ENCODE data around the gene DTD1.

Gene DTD1

DNA sequence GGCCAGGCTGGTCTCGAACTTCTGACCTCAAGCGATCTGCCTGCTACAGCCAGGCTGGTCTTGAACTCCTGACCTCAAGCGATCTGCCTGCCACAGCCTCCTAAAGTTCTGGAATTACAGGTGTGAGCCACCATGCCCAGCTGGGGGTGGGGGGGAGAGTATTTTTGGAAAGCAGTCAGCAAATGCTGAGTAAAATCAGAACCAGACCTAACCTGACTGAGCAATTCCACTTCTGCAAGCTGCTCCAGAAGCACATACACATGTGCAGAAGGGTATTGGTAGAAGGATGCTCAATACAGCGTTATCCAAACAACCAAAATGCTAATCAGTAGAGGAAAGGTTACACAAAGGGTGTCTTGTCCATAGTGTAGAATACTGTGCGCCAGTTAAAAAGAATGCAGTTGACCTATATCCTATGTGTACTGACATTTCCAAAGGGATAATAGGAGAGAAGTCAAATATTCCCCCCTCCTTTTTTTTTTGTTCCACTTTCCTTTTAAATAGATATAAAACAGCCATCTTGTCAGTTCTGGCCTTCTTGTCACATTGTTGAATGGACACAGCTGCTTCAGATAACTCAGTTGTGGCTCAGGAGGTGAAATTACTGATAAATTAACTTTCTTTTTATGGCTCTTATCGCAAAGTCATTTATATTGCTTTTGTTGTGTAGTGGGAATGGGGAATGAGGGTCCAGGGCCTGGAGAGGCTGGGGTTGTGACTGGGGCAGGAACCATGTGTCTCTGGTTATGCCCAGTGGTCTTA, 74.6 kb downstream of the DTD1 start:
- DNase-seq (no peak), ATAC-seq (no peak)

DNA sequence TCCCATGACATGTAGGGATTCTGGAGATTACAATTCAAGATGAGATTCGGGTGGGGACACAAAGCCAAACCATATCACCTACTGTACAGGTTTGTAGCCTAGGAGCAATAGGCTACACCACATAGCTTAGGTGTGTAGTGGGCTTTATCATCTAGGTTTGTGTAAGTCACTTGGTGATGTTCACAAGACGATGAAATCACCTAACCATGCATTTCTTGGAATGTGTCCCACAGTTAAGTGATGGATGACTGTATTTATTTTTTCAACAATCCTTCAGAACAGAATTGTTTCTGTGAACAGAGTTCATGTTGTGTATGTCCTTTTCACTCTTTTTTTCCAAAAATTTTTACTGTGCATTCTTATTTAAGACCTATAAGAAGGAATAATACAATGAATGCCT, 76.1 kb downstream of the DTD1 start:
- ATAC-seq (no peak), DNase-seq (no peak)

DNA sequence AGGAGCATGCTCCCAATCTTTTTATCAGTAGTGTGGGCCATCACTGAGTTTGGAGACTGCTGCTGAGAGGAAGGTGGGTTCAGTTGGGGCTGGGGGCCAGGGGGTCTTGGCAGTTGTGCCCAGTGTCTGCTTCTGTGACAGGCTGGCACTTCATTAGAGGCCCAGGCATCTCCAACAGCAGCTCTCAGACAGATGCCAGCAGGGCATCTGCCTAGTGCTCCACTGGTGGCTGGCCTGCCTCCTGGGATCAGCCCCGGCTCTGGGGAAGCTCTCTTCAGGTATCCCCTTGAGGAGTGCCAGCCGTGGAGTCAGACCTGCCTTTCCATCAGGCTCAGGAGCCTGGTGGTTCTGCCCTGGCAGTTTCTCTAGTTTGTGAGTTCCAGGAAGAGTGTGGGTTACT, 77.3 kb downstream of the DTD1 start:
- DNase-seq, result no peak
- ATAC-seq, result no peak

DNA sequence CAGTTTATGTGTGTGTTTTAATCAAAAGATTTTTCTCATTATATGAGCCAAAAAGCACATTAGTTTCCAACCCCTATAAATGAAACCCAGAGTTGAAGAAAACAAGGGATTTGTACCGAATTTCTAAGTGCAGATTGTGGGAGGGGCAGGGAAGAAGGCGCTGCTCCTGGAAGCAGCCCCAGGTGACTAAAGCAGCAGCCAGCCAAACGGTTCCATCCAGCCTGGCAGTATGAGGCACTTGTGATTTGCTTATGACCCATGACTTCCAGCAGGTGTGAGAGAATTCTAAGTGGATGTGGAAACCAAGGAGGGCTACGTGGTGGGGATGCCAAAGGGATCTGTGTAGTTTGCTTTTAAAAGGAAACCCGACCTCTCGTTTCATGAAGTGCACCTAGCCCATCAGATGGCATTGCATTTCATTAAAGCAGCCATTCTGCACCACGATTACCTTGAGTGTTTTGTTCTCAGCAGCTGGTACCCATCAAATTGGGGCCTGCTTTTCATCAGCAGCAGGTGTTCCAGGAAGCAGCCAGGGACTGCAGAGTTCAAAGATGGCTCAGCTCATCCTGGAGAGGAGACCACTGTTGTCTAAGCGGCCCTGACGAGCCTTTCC, 79.1 kb downstream of the DTD1 start:
- no peak for ATAC-seq
- no peak for DNase-seq

DNA sequence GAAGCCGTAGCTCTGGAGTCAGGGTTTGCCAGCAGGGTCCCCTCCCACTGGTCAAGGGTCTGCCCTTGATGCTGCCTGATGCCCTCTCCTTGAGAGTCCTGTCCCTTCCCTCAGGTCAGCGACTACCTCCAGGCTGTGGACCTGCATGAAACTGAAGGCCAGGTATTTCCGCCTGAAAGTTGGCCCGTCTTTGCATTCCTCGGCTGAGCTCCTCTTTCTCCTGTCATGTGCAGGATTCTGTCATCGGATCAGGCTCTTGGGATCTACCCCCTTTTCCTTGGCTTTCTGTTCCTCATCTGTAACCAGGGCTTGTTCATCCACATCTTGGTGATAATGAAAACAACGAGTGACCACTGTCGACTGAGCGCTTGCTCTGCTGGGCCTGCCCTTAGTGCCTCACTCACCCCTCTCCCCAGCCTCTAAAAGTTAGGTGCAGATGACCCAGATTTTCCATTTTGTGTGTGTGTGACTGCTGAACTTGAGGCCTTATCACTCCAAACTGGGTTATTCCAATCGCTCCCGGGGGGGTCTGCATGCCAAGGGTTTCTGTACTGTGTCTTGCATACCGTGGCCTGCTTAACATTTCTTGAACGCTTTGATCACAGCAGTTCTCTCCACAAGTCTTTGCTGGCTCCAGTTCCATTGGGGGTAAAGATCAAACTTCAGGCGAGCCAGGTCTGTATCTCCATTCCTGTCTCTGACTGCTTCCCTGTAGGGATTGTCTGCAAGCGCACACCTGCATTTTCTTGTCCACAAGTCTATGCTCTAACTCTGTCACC, 81.6 kb downstream of the DTD1 start:
- ATAC-seq (no peak), DNase-seq (no peak)

DNA sequence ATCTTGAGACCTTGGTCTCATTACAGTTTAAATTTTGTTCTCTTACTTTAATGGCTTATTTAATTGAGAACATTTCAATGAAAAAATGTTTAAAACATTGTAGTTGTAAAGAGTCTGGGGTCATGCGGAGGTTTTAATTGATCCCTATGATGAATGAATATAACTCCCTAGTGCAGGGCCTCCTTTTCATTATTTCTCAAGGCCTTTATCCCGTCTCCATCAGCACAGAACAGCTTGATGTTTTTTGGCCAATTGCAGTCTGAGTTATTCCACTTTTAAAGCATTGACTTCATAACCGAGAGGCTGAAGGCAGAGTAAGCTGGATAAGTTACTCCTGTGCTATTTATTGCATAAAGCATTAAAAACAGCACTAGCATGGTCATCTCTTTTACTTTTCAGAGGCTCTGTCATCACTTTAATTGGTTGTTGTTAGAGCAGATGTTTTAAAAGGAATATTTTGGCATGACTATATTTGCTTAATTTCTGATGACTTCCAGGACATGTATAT, 83.4 kb downstream of the DTD1 start:
- ATAC-seq (no peak), DNase-seq (no peak)

DNA sequence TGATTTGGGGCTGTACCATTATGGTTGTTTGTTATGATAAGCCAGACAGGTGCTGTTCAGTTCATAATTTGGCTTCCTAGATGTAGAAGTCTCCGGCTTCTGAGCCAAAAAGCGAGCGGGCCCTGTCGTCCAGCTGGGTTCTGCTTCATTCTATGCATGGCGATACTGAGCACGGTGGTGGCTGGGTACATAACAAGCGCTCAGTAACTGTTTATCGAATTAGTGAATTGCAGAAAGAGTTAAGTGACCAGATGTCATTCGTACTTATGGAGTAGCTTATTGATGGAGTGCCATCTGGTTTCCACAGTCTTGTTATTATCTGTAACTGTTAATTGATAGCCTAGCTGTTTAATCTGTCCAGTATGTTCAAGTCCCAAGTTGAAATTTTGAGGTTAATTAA, 85.0 kb downstream of the DTD1 start:
- no peak for ATAC-seq
- DNase-seq, result no peak

DNA sequence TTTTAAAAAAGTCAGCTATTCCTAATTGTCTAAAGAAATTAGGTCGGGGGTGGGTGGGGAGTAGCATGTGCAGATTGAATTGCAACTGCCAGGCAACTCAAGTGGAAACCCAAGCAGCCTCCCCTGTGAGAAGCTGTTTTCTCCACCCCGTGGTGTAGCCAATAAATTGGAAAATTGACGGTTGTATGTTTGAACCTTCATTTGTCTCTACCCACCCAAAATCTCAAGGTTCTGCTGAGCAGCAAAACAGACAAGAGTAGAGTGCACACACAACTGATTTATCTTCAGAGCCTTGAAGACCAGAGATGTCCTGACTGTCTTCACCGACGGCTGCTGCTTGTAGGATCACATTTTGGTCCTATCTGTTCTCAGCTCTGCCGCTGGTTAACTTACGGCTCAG, 88.5 kb downstream of the DTD1 start:
- DNase-seq (no peak), ATAC-seq (no peak)

DNA sequence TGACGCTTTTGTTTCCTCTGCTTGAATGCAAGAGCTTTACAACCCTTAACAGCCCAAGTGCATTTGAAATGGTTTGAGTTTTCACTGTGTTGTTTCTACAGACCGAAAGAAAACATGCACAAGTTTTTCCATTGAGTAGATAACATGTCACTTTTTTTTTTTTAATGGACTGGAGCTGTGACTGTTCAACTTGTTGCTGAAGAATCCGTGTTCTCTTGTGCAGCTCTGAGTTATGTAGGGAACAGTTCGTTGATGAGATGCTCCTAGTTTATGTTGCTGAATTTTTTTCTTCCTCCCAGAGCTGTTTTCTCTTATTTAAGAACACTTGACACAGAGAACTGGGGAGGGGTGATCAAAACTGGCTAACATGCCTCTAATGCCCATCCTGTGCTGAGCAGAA, 89.3 kb downstream of the DTD1 start:
- DNase-seq, result no peak
- no peak for ATAC-seq

DNA sequence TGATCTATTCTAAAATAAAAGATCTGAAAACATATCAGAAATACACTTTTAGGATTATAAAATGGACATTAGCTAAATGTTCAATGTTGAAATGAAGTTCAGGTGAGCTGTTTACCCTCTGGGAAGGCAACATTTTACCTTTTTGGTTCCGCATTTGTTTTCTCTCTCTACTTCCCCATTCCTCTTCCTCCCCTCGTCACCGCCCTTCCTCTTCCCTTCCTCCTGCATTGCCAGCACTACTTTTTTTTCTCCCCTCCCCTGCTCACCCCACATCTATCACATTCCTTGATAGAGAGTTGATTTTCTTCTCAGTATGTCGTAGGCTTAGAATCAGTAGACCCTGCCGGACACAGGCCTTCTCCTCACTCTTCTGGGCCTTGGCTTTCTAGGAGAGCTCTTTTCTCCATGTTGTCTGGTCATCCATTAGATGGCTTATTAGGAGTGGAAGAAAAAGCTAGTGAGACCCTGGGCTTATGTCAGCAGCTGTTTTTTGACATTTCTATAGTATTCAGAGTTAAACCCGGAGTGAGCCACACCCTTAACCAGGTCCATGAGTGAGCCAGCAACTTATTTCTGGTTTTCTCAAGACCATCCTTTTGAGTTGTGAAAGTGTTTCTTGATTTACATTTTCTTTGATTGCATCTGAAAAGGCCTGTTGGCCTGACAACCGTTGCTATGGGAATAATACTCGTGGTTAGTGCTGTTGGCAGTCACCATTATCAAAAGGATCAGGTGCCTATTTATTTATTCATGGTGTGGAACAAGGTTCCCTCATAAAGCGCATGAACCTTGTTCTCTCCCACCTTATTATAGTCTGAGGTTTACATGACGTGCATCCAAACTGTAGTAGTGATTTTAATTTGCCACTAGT, 90.9 kb downstream of the DTD1 start:
- ATAC-seq (no peak), DNase-seq (no peak)

DNA sequence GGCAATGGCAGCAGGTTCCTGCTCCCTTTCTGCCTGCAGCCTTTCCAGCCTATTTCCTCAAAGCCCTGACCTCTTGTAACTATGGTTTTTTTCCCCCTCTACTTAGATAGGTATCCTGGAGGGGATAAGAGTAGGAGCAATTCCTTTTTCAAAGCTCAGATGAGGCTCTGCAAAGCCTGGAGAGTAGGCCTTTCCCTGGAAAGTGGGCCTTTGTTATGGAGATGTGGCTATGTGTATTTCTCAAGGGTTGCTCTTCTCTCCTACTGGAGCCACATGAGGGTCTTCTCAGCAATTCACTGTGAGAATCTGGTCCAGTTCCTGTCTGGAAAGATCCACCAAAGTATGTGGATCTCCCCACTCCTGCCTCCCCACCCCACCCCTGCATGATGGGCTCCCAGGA, 96.0 kb downstream of the DTD1 start:
- no peak for ATAC-seq
- DNase-seq, result no peak

DNA sequence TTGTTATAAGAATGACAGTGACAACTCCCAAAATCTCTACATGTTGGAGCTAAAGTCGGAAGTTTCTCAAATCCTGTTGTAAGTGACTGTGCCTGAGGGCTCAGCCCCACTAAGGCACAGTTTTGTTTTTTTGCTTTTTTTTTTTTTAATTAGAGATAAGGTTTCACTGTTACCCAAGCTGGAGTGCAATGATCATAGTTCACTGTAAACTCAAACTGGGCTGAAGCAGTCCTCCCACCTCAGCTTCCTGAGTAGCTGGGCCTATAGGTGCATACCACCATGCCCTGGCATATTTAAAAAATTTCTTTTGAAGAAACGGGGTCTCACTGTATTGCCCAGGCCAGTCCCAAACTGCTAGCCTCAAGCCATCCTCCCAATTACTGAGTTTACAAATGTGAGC, 96.9 kb downstream of the DTD1 start:
- DNase-seq, result no peak
- ATAC-seq, result no peak

DNA sequence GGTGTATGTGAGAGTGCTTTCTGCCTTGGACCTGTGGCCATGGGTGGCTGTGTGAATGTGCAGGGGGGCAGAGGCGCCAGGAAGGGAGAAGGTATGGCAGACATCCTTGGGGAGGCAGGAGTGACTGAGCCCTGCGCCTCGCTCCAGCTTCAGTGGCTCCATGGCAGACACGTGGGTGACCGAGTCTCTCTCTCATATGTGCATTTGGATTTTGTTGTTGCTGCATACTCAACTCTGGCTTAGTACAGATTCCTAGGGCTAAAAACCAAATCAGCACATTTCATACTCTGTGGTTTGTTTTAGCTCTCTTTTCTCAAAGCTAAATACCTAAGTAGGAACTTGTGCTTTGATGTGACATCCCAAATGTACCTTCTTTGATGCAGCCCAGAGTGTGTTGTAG, 97.6 kb downstream of the DTD1 start:
- no peak for DNase-seq
- no peak for ATAC-seq

DNA sequence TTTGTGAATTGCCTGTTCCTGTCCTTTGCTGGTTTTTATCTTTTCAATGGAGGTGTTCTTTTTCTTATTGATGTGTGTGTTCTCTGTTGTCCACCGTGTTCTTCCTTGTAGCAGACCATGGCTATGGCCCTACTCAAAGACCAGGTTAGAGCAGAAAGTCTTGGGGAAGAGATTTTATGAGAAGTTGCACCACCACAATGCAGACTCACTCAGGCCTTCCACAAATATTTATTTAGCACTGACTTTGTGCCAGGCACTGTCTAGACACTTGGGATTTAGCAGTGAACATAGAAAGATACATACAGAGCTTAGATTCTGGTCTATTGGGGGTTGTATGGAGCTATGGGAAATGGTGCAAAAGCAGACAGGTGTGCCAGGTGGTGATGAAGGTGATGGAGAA, 98.8 kb downstream of the DTD1 start:
- no peak for ATAC-seq
- DNase-seq, result no peak

DNA sequence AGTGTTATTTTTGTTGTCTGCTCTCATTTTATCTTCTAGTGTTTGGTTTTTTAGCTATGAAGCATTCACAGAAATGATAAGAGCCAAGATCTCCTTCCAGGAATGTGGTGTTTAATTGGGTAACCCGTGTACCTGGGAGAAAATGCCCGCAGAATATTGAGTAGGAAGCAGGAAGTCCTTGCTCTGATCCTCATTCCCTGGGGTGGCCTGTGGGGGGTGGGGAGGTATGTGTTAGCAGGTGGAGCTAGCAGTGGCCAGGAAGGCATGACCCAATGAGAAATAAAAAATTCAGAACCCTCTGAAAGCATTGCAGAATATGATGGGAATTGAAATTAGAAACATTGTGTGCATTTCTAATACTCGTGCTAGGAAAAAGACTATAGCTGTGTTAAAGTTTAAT, 100.8 kb downstream of the DTD1 start:
- DNase-seq, result no peak

DNA sequence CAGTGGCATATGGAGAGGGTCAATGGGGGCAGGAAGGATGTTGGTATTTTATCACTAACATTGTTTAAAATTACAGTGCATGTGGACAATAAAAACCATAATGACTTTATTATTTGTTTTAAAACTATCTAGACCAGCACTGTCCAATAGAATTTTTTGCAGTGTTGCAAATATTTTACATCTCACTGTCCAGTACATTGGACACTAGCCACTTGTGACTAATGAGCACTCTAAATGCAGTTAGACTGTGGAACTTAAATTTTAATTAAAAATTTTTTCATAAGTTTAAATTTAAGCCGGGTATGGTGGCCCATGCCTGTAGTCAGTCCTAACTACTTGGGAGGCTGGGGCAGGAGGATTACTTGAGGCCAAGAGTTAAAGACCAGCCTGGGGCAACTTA, 101.7 kb downstream of the DTD1 start:
- ATAC-seq, result no peak
- DNase-seq, result no peak

More for the DNA sequence above, 100.8 kb downstream of the DTD1 start:
- ATAC-seq, result no peak

DNA sequence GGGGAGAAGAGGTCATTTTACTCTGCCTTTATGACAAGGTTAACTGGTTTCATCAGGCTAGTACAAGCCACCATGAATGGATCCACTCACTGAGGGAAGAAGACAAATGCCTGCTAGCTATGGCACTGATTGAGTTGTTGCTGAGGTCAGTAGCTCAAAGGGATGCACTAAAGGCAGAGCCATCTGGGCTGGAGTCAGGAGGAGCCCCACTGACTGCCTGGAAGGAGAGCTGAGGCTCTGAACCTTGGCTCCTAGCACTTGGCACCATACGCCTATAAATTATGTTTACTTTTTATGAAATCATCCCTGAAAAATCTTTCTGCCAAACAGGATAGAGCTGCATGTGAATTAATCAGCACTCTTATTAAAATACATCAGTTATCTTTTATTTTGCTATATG, 104.6 kb downstream of the DTD1 start:
- ATAC-seq, result no peak
- DNase-seq, result no peak

DNA sequence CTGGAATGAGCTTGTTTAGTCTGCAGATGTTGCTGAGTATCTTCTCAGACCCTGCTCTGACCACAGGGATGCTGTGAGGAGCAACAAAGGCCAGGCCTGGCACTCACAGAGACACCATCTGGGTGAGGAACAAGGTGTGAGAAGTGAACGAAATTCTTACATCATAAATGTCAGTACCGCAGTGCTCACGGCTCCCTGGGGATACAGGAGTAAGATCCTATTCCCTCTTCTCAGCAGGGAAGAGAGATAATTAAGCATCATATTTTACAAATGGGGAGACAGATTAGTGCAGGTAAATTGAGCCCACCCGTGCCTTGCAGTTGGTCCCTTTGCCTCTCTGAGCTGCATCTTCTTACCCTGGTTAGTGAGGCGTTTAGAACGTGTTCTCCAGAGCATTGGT, 106.2 kb downstream of the DTD1 start:
- ATAC-seq, result no peak

DNA sequence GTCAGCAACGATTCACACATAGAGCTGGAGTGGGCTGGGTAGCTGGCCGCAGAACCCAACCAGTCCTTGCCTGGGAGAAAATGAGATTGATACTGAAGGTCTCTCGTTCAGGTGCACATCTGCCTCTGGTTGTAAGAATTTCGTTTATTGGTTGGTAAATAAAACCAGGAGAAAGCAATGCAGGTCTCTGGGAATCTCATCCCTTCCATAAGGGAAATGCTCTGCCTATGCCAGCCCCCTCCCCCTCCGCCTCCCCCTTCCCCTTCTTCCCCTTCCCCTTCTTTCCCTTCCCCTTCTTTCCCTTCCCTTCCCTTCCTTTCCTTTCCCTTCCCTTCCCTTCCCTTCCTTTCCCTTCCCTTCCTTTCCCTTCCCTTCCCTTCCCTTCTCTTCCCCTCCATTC, 107.3 kb downstream of the DTD1 start:
- ATAC-seq, result no peak
- DNase-seq, result no peak

More for the DNA sequence above, 106.2 kb downstream of the DTD1 start:
- no peak for DNase-seq

DNA sequence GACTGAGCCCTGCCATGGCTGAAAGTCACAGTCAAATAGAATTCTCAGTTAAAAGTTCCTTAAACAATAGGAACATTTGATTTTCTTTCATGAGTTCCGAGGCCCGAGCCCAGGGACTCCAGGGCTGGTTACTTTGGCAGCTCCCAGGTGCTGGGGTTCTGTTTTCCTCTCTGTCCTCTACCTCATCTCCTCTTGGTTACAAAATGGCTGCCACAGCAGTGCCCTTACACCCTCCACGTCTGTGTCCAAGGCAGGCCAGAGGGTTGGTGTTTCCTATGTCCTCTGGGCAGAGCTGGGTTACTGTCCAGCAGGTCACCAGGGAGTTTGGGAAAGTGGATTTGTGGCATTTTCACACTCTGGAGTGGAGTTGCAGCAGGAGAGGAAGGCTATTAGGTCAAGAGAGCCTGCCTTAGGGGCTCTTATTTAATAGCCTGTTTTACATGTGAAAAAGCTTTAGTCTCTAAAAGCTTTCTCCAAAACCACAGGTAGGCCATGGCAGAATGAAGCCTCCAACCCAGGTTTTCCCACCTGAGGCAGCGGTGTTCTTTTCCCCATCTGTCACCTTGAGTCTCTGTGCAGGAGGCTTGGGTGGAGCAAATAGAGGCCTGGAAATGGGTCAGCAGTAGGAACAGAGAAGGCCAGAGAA, 111.0 kb downstream of the DTD1 start:
- ATAC-seq (no peak), DNase-seq (no peak)

DNA sequence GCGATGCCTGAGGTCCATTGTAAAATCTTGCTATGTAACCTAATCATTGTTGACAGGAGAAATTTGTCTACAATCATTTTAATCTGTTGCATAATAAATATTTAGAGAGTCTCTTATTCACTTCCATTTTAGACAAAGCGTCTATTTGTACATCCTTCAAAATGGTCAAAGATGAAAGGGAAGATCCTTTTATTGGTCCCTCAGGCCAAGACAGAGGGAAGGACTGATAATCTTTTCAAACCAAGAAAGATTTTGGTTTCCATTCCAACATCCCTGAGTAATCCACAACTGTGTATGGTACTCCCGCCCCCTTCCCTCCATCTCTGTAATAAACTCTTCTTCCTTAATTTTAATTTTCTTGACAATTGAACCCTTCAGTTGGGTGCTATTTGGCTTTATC, 114.1 kb downstream of the DTD1 start:
- no peak for ATAC-seq
- DNase-seq, result no peak

DNA sequence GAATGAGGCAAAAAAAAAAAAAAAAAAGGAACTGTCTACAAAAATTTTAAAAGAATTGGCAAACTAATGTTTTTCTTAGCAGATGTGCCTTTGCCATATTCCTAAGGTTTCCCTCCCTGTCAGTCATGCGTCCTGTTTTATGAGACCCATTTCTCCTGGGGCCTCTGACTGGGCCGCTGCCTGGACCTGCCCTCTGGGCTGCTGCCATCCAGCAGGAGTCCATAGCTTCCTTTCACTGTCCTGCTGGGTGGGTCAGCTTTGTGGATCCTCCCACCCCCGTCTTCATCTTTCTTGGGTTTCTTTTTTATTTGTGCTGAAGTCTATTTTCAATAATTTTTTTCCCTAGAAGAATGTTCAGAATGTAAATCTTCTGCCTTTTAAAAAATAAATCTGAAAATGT, 114.9 kb downstream of the DTD1 start:
- no peak for ATAC-seq

More for the DNA sequence above, 114.9 kb downstream of the DTD1 start:
- DNase-seq, result no peak

Measured in stimulated activated naive CD8-positive, alpha-beta T cell treated with anti-CD3 and anti-CD28 coated beads, Interleukin-15, Interleukin-2, amounts not matched to agents 100 U/mL and 50 U/mL, for 24 hours (primary cell).